Dedifferentiated amniotic fluid mesenchymal stem cell (primary cell): ENCODE measurements around the gene MAP10.
A peak's percentile ranks its signal among the peaks of the same experiment; 100 is the strongest.

ENCODE experiments used
- DNase-seq: peaks from one replicate; pipeline ENCODE4 v3.0.0-alpha.2; 2016; ENCODE audit errors: extremely low spot score

MAP10 gene

DNA sequence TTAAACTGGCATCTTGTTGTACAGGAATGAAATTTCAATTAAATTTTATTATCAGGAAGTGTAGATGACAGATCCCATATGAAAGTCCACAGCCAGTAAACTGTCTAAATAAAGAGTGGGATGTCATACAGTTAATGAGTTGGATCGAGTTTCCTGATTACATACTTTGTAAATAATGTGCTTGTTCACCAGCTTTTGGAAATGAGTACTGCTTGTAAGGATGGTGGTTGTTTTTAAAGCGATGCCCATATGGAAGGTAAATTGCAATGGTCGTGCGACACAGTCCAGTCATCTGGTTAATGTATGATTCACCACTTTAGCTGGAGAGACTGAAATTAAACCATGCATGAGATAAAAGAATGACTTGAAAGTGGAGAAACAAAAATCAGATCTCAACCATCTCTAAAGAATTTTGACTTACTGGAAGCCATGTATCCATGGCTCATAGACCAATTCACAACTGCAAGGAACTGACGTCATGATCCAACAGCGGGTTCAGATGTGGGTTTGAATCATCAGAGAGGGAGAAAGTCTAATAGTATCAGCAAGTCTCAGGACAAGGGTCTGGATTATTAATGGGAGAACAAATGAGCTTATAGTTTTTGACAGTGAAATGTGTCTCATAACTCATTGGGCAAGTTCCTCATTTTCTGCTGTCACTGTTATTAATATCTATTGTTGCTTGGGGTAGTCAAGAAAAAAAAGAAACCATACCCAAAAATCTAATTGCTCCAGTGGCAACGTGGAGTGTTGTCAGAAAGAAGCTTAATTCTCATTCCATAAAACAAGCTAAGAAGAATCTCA is 49.0 kb downstream of the MAP10 start:
- peak; percentile 73 for DNase-seq

DNA sequence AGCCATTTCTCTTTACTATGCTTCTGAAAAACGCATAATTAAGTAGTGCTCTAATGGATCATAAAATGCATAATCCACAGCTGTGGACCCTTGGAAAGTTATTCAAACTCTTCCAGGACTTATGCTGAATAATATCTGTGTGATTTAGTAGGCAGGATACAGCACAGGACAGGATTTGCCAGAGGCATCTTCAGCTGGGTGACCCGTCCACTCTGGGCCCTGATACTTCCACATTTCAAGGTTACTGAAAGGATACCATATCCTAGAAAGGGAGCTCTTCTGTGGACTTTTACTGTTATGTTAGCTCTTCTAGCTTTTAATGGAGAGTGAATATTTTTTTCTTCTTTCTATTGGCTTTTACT is 49.6 kb downstream of the MAP10 start:
- DNase-seq = no peak

DNA sequence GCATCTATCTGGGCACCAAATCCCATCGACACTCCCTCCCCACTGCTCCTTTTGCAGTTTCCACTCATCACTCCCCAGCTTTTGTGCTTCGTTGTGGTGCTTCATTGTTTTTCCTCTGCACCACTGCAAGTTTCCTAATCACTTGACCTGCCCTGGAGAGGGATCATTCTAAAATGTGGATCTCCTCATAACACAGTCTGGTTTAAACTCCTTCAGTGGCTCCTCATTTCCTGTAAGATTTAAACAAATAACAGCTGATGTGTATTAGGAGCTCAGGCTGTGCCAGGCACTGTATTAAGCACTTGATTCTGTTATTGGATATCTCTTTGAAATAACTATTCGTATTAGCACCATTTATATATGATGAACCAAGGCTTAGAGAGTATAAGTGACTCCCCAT is 51.3 kb downstream of the MAP10 start:
- DNase-seq = no peak
